HG02759 (cell line): ENCODE measurements around the gene OSER1.
"Not testable (repeated sequence)": the region's sequence is repeated elsewhere in the genome, so short reads cannot be mapped to it uniquely, and the experiment has no call there.

Experiments used
- ATAC-seq: cut with Tn5 transposase; IDR thresholded peaks from one replicate; pipeline ENCODE4 v1.9.1; 2021; ENCODE audit warnings: mild to moderate bottlenecking, moderate library complexity; ENCODE audit not compliant: unreplicated experiment

OSER1 gene

GRCh38 chr20:44204156-44204831, 6.3 kb downstream of the OSER1 start:
- ATAC-seq, result no peak

GRCh38 chr20:44203161-44203560, 7.4 kb downstream of the OSER1 start:
- no peak for ATAC-seq

- no peak for ATAC-seq
Measured at GRCh38 chr20:44200983-44201382, 9.6 kb downstream of the OSER1 start.

- no peak for ATAC-seq
Measured at GRCh38 chr20:44200371-44200770, 10.2 kb downstream of the OSER1 start.

GRCh38 chr20:44199877-44200276, 10.7 kb downstream of the OSER1 start:
- ATAC-seq, result no peak

GRCh38 chr20:44198872-44199271, 11.7 kb downstream of the OSER1 start:
- ATAC-seq, result no peak

GRCh38 chr20:44196271-44196670, 14.3 kb downstream of the OSER1 start:
- ATAC-seq, result no peak

GRCh38 chr20:44195605-44196004, 15.0 kb downstream of the OSER1 start:
- ATAC-seq, result no peak

GRCh38 chr20:44193801-44194200, 16.8 kb downstream of the OSER1 start:
- no peak for ATAC-seq

- ATAC-seq, result not testable (repeated sequence)
Measured at GRCh38 chr20:44191640-44192039, 18.9 kb downstream of the OSER1 start.

GRCh38 chr20:44190197-44190852, 20.2 kb downstream of the OSER1 start:
- ATAC-seq, result not testable (repeated sequence)

- no peak for ATAC-seq
Measured at GRCh38 chr20:44188752-44189151, 21.8 kb downstream of the OSER1 start.

GRCh38 chr20:44187772-44188709, 22.5 kb downstream of the OSER1 start:
- ATAC-seq, result peak; percentile 42

- no peak for ATAC-seq
Measured at GRCh38 chr20:44187054-44187771, 23.4 kb downstream of the OSER1 start, which contains the start of gene JPH2. Gene JPH2 (minus strand): TSS chr20:44187188. CDS start chr20:44186705, 483 bp downstream.

GRCh38 chr20:44186674-44187053, 23.9 kb downstream of the OSER1 start:
- ATAC-seq, result no peak

GRCh38 chr20:44186201-44186600, 24.4 kb downstream of the OSER1 start:
- no peak for ATAC-seq

- no peak for ATAC-seq
Measured at GRCh38 chr20:44185574-44185973, 25.0 kb downstream of the OSER1 start.

GRCh38 chr20:44183282-44183681, 27.3 kb downstream of the OSER1 start:
- no peak for ATAC-seq

- no peak for ATAC-seq
Measured at GRCh38 chr20:44182863-44183262, 27.7 kb downstream of the OSER1 start.

GRCh38 chr20:44182135-44182765, 28.3 kb downstream of the OSER1 start:
- ATAC-seq, result no peak
